ENCODE measurements around the gene LANCL2. TPM values are rescaled to one million over a fixed set of nuclear protein-coding genes. Genes with fewer than 3 reads are reported as not detected.

The LANCL2 gene
- total and polyA plus RNA-seq, 12 donors, result 3.1 to 11.1 (median 8.6) TPM

GRCh38 chr7:55375237-55375636 is 10.1 kb downstream of the LANCL2 start:
- intact Hi-C loops (cut with DNase I), result no loop called here
- no peak for ATAC-seq
- no peaks in the 10 kb centered on the region for H3K36me3 ChIP-seq
- DNase-seq, result no peak
- H3K4me1 ChIP-seq, result no peaks in the 10 kb centered on the region
- no peaks in the 10 kb centered on the region for H3K9me3 ChIP-seq
- no peak overlapping the region for H3K4me3 ChIP-seq
- TF ChIP-seq, protein P1, sequence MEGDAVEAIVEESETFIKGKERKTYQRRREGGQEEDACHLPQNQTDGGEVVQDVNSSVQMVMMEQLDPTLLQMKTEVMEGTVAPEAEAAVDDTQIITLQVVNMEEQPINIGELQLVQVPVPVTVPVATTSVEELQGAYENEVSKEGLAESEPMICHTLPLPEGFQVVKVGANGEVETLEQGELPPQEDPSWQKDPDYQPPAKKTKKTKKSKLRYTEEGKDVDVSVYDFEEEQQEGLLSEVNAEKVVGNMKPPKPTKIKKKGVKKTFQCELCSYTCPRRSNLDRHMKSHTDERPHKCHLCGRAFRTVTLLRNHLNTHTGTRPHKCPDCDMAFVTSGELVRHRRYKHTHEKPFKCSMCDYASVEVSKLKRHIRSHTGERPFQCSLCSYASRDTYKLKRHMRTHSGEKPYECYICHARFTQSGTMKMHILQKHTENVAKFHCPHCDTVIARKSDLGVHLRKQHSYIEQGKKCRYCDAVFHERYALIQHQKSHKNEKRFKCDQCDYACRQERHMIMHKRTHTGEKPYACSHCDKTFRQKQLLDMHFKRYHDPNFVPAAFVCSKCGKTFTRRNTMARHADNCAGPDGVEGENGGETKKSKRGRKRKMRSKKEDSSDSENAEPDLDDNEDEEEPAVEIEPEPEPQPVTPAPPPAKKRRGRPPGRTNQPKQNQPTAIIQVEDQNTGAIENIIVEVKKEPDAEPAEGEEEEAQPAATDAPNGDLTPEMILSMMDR (IDR thresholded peaks at IDR 0.05), result no peak
- 92% methylated on average over 4 of the region's 4 CpGs for WGBS, 2 donors
- no peaks in the 10 kb centered on the region for H3K27me3 ChIP-seq
- H3K27ac ChIP-seq, result no peak overlapping the region

- ATAC-seq (no peak), DNase-seq (no peak)
- intact Hi-C loops (cut with DNase I), result no loop called here
- no peaks in the 10 kb centered on the region for H3K27me3 ChIP-seq
- H3K9me3 ChIP-seq, result no peaks in the 10 kb centered on the region
- no peak overlapping the region for H3K27ac ChIP-seq
- no peaks in the 10 kb centered on the region for H3K36me3 ChIP-seq
- no peaks in the 10 kb centered on the region for H3K4me1 ChIP-seq
- WGBS, 2 donors, result 82 to 85% methylated on average over 4 of the region's 4 CpGs
- TF ChIP-seq, protein P1 (IDR thresholded peaks at IDR 0.05), result no peak
- H3K4me3 ChIP-seq, result no peak overlapping the region
Observed at GRCh38 chr7:55377162-55377817, 12.2 kb downstream of the LANCL2 start.

DNA sequence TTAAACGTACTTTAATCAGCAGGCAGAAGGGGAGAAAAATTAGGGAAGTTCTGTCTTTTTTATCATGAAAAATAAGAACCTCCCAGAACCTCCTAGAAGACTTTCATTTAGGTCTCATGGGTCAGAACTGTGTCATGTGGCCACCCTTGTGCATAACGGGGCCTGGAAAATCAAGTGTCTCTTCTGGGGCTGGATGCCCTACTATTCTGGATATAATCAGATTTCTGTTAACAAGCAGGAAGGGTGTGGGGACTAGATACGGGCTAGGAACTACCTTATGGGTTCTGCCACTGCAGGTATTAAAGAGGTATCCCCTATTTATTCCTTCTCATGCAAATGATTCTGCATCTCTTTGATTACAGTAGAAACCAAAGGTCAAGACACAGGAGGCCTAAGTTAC is 14.1 kb downstream of the LANCL2 start:
- Histone ChIP-seq H3K4me1 (no peaks in the 10 kb centered on the region), H3K27me3 (no peaks in the 10 kb centered on the region), H3K4me3 (no peak overlapping the region), H3K9me3 (peaks cover 0 to 5% (median 0%) of the 10 kb centered on the region in 11 donors), H3K27ac (no peak overlapping the region), H3K36me3 (no peaks in the 10 kb centered on the region)
- TF ChIP-seq, protein P1 (IDR thresholded peaks at IDR 0.05), result no peak
- intact Hi-C loops (cut with DNase I), result no loop called here
- DNase-seq, result no peak
- no peak for ATAC-seq
- 84 to 87% methylated on average over 3 of the region's 3 CpGs for WGBS, 2 donors

DNA sequence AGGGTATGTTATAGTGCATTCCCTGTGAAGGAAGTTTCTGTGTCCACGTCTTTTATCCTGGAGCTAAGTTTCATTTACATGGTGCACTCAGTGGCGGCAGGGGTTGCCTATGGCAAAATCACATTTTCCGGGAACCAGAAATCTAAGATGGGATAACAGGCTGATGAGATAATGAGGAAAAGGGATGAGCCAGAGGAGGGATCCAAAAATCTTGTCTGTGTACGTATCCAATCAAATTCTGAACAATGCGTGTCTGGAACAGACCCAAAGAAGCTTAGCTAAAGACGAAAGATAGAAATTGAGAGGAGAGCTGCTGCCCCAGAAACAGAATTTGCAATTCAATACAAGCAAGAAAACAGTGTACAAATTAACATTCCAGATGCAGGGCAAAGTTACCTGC is 16.1 kb downstream of the LANCL2 start:
- intact Hi-C loops (cut with DNase I), result no loop called here
- TF ChIP-seq, protein P1 (IDR thresholded peaks at IDR 0.05), result no peak
- 84 to 90% methylated on average over 6 of the region's 6 CpGs for WGBS, 2 donors
- no peaks in the 10 kb centered on the region for H3K4me1 ChIP-seq
- H3K27ac ChIP-seq, result no peak overlapping the region
- peaks cover 0 to 21% (median 0%) of the 10 kb centered on the region in 11 donors for H3K9me3 ChIP-seq
- ATAC-seq (no peak), DNase-seq (no peak)
- no peaks in the 10 kb centered on the region for H3K36me3 ChIP-seq
- H3K4me3 ChIP-seq, result no peak overlapping the region
- no peaks in the 10 kb centered on the region for H3K27me3 ChIP-seq
